ENCODE results near the gene WFDC5. TPM values are rescaled to one million over a fixed set of nuclear protein-coding genes. Genes with fewer than 3 reads are reported as not detected.
"Not testable (repeated sequence)": the region's sequence is repeated elsewhere in the genome, so short reads cannot be mapped to it uniquely, and the experiment has no call there.

Gene WFDC5, protein sequence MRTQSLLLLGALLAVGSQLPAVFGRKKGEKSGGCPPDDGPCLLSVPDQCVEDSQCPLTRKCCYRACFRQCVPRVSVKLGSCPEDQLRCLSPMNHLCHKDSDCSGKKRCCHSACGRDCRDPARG
- total RNA-seq: not detected
- not detected for polyA plus RNA-seq

DNA sequence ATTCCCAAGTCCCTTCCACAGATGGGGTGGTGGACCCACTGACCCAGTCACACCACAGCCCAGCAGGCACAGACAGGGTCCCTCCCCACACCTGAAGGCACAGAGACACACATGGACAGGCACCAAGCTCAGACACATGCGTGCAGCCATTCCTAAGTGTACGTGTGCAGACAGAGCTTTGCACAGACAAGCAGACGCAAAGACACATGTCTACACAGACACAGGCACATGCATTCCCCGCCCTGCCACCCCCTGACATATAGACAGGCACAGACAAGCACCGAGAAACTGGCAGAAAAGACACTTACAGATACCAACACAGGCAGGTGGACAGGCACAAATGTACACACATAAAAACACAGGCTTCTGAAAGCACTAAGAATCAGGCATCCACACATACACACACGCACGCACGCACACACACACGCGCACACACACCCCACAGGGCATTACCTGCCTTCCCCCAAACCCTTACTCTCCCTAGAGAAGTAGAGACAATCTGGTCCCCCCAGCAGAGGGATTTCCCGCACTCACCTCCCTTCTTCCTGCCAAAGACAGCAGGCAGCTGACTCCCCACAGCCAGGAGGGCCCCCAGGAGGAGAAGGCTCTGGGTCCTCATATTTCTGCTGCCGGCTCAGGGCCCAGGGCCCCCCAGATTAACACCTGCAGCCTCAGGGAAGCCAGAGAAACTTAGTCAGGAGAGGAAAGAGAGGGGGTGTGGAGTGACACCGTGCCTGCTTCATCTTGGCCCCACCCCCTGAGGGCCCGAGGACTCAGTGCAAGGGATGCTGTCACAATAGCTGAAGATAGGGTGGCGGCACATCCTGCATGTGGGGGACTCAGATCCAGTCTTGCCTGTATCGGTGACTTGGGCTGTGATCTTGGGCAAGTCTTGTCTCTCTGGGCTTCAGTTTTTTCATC lies at the start of gene WFDC5:
TSS of gene WFDC5 (minus strand) at position 710 of the 921 bp plus-strand sequence. CDS start at position 619, 91 bp downstream.
- Histone ChIP-seq H3K4me3 (no peak within 1 kb of the TSS), H3K4me1 (no peaks in the 10 kb centered on the region), H3K36me3 (no peaks in the 10 kb centered on the region), H3K9me3 (no peaks in the 10 kb centered on the region), H3K27ac (no peak within 1 kb of the TSS), H3K27me3 (no peaks in the 10 kb centered on the region)
- no peak for DNase-seq
- 52 to 53% methylated on average over 16 of the region's 16 CpGs for WGBS, 2 donors
- ATAC-seq: no peak
- intact Hi-C loops (cut with DNase I): no loop called here
- no peak for FAIRE-seq
- TF ChIP-seq, protein P1, sequence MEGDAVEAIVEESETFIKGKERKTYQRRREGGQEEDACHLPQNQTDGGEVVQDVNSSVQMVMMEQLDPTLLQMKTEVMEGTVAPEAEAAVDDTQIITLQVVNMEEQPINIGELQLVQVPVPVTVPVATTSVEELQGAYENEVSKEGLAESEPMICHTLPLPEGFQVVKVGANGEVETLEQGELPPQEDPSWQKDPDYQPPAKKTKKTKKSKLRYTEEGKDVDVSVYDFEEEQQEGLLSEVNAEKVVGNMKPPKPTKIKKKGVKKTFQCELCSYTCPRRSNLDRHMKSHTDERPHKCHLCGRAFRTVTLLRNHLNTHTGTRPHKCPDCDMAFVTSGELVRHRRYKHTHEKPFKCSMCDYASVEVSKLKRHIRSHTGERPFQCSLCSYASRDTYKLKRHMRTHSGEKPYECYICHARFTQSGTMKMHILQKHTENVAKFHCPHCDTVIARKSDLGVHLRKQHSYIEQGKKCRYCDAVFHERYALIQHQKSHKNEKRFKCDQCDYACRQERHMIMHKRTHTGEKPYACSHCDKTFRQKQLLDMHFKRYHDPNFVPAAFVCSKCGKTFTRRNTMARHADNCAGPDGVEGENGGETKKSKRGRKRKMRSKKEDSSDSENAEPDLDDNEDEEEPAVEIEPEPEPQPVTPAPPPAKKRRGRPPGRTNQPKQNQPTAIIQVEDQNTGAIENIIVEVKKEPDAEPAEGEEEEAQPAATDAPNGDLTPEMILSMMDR (IDR thresholded peaks at IDR 0.05): no peak

DNA sequence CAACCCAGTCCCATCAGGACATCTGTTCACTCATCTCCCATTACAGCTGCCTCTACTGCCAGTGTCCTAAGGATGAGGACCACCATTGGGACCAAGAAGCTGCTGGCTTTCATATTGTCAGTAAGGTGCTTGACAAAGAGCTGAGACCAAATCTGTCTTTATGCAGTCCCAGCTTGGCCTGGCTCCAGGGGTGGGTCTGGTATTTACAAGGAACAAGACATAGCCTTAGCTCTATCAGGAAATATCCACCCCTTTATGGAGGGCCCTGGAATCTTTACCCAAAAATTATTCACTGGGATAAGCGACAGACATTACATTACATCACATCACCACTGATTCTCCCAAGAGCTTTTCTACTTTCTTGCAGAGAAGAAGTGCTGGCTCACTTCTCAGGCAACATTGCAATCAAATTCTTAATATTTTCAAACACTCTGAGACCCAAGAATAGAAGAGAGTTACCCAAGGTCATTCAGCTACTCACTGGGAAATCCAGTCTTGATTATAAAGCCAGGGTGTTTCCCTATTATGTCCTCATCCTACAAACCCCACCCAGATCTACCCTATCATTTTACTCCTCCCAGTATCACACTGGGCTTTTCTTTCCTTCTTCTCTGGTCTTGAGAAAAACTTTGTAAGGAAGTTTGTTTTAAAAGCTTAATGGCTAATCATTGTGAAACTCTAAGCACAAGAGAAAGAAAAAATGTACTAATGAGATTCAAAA lies 48.3 kb upstream of the WFDC5 start:
- Histone ChIP-seq H3K27me3 (no peaks in the 10 kb centered on the region), H3K9me3 (no peaks in the 10 kb centered on the region), H3K4me3 (no peak overlapping the region), H3K27ac (no peak overlapping the region), H3K4me1 (no peaks in the 10 kb centered on the region), H3K36me3 (no peaks in the 10 kb centered on the region)
- WGBS, 2 donors: 46 to 57% methylated on average over 1 of the region's 1 CpG
- intact Hi-C loops (cut with DNase I): no loop called here
- no peak for FAIRE-seq
- TF ChIP-seq, protein P1 (IDR thresholded peaks at IDR 0.05): no peak
- no peak for DNase-seq
- no peak for ATAC-seq

DNA sequence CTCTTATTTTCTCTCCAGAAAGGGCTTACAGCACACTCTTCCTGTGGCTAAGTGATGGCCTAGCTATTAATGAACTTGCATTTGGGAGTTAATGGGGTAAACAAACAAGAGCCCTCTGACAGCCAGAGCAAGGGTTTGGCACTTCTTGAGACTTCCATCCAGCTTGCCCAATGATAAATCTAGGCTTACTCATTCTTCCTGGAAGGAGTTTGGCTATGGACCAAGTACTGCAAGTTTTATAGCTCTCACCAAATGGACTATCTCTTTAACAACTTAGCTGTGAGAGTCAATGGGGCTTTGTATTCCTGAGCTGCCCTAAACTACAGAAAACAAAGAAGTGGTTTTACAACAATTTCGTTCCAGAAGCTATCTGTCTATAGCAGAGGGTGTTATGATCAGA lies 43.0 kb upstream of the WFDC5 start:
- ATAC-seq: peak; percentile 72 to 90 (median 88)
- H3K27ac ChIP-seq: peak overlapping the region in 3 of 4 donors; percentile 1 to 44 (median 23)
- no peak overlapping the region for H3K4me3 ChIP-seq
- no peak for FAIRE-seq
- H3K4me1 ChIP-seq: peaks cover 0 to 3% (median 0%) of the 10 kb centered on the region in 3 donors
- intact Hi-C loops (cut with DNase I): no loop called here
- H3K36me3 ChIP-seq: no peaks in the 10 kb centered on the region
- DNase-seq: peak in 2 of 6 donors; percentile 7 to 22
- WGBS, 2 donors: 15 to 17% methylated on average over 1 of the region's 1 CpG
- no peaks in the 10 kb centered on the region for H3K27me3 ChIP-seq
- H3K9me3 ChIP-seq: no peaks in the 10 kb centered on the region
- TF ChIP-seq, protein P1 (IDR thresholded peaks at IDR 0.05): no peak

DNA sequence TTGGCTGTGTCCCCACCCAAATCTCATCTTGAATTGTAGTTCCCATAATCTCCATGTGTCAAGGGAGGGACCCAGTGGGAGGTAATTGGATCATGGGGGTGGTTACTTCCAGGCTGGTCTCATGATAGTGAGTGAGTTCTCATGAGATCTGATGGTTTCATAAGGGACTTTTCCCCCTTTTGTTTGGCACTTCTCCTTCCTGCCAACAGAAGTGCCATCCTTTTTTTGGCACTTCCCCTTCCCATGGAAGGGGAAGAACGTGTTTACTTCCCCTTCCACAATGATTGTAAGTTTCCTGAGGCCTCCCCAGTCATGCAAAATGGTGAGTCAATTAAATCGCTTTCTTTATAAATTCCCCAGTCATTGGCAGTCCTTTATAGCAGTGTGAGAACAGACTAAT lies 41.7 kb upstream of the WFDC5 start:
- TF ChIP-seq, protein P1 (IDR thresholded peaks at IDR 0.05): no peak
- Histone ChIP-seq H3K27ac (no peak overlapping the region), H3K27me3 (no peaks in the 10 kb centered on the region), H3K36me3 (no peaks in the 10 kb centered on the region), H3K9me3 (no peaks in the 10 kb centered on the region), H3K4me1 (peaks cover 0 to 3% (median 0%) of the 10 kb centered on the region in 3 donors), H3K4me3 (no peak overlapping the region)
- DNase-seq (no peak), ATAC-seq (no peak), FAIRE-seq (no peak)
- 47 to 53% methylated on average over 2 of the region's 2 CpGs for WGBS, 2 donors
- intact Hi-C loops (cut with DNase I): no loop called here

DNA sequence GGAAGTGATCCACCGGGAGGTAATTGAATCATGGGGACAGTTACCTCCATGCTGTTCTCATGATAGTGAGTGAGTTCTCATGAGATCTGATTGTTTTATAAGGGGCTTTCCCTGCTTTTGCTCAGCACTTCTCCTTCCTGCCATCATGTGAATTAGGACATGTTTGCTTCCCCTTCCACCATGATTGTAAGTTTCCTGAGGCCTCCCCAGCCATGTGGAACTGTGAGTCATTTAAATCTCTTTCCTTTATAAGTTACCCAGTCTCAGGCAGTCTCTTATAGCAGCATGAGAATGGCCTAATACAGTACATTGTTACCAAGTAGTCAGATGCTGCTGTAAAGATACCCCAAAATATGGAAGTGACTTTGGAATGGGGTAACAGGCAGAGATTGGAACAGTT lies 39.8 kb upstream of the WFDC5 start:
- not testable (repeated sequence) for ATAC-seq, DNase-seq
- WGBS, 2 donors: 95 to 98% methylated on average over 1 of the region's 1 CpG

More for the DNA sequence above, 39.8 kb upstream of the WFDC5 start:
- H3K9me3 ChIP-seq; intact Hi-C loops (cut with DNase I); H3K4me3 ChIP-seq; H3K4me1 ChIP-seq; FAIRE-seq; H3K36me3 ChIP-seq; H3K27me3 ChIP-seq; H3K27ac ChIP-seq: not testable (repeated sequence)
